Stimulated activated CD4-positive, alpha-beta T cell treated with anti-CD3 and anti-CD28 coated beads, TNF-alpha, amount 100 ng/mL, for 24 hours (primary cell): Measurements from ENCODE around the gene GTF2A1L.
"Not testable (repeated sequence)": the region's sequence is repeated elsewhere in the genome, so short reads cannot be mapped to it uniquely, and the experiment has no call there.

ENCODE experiments used
- DNase-seq, 3 experiments: peaks; one replicate each; pipeline ENCODE4 v3.0.0-alpha.2; 2020; ENCODE audit warnings: low read depth in 3 of 3

GTF2A1L gene, protein sequence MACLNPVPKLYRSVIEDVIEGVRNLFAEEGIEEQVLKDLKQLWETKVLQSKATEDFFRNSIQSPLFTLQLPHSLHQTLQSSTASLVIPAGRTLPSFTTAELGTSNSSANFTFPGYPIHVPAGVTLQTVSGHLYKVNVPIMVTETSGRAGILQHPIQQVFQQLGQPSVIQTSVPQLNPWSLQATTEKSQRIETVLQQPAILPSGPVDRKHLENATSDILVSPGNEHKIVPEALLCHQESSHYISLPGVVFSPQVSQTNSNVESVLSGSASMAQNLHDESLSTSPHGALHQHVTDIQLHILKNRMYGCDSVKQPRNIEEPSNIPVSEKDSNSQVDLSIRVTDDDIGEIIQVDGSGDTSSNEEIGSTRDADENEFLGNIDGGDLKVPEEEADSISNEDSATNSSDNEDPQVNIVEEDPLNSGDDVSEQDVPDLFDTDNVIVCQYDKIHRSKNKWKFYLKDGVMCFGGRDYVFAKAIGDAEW

DNA sequence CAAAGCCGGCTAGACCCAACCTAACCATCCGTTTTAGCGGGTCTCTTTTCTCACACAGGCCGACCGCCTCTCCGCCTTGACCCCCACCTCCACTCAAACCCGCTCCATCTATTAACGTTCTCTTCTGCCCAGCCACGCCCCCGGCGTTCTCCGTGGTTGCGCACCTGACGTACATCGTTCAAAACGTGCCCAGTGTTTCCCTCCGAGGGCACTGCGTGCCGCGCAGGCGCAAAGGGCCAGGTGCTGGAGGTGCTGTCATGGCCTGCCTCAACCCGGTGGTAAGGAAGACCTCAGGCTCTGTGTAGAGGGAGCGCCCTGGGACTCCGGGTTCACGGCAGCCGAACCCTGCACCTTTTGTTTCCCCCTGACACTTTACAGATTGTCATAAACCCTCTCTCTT is at the start of gene GTF2A1L:
Gene GTF2A1L, plus strand, starts transcription at position 239 of the 400 bp plus-strand sequence. Its CDS starts 19 bp downstream, at position 258.
- no peak for DNase-seq

DNA sequence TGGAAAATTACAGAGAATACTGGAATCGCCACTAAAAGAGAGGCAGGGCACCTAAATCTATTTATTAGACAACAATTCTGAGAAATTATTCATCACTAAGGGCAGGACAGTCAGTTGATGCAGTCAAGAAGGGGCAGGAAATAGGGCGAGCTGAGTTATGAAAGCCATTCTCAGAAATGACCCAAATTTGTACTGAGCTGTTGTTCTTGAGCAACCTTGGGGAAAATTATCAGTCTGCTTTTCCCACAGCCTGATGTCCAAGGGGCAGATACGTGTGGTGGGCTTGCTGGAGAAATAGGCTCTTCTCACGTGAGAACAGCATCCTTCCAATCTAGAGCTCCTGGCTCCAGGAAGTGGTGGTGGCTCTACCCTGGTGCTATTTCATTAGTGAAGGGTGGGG is 49.1 kb upstream of the GTF2A1L start:
- no peak for DNase-seq

GRCh38 chr2:48569433-48569832 is 48.2 kb upstream of the GTF2A1L start:
- DNase-seq, result no peak

DNA sequence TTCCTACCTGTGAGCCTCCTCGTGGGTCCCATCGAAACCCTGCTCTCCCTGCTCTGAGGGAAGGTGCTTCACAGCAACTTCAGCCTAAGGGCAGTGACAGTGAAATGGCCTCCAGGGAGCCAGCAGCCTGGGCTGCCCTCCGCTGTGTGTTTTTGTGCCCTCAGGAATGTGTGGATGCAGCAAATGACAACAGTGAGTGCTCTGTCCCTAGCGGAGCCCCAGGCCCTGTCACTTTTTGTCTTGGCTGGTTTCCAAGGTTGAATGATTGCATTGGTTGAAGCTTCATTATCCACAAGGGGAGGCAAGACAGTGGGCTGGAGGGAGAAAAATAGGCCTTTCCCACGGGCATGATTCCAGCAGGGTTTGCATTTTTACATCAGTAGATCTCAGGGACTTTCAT is 44.8 kb upstream of the GTF2A1L start:
- DNase-seq, result no peak

- no peak for DNase-seq
Measured at GRCh38 chr2:48574353-48575287, 43.0 kb upstream of the GTF2A1L start.

DNA sequence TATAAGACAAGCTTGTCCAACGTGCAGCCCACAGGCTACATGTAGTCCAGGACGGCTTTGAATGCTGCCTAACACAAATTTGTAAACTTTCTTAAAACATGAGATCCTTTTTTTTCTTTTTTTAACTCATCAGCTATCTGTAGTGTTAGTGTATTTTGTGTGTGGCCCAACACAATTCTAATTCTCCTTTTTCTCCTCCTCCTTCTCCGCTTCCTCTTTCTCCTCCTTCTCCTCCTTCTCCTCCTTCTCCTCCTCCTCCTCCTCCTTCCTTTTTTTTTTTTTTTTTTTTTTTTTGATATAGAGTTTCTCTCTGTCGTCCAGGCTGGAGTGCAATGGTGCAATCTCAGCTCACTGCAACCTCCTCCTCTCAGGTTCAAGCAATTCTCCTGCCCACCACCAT is 39.3 kb upstream of the GTF2A1L start:
- no peak for DNase-seq

- no peak for DNase-seq
Measured at GRCh38 chr2:48583961-48584360, 33.7 kb upstream of the GTF2A1L start.

DNA sequence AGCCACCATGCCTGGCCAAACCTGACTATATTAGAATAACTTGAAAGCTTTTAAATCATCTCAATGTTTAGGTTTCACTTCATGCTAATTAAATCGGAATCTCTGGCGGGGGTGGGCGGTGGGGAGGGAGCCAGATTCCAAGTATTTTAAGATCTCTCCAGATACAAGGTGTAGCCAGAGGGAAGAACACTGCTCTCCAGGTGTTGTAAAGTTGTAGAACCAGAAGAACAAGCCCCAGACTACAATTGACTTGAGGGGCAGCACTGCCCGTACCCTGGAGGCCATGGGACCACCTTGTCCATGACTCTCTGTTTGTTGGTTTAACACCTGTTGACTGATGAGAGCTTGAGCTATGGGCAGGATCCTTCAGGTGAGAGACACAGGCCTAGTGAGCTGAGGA is 33.1 kb upstream of the GTF2A1L start:
- no peak for DNase-seq

DNA sequence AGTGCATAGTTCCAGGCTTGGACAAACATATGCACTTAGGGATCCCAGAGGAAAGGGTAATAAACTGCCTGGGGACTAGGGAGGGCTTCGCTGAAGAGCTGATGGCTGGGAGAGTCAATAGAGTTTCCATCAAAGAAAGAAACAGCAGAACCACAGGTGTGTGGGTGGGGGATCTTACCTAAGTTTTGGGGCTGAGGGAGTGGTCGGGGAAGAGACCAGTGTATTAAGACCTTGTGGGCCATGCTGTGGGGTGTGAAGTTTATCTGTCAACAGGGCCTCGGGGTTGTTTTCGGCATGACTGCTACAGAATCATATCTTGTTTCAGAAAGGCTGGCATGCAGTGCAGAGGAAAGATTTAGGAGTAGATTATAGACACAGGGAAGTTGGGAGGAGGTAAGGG is 31.2 kb upstream of the GTF2A1L start:
- DNase-seq, result no peak

DNA sequence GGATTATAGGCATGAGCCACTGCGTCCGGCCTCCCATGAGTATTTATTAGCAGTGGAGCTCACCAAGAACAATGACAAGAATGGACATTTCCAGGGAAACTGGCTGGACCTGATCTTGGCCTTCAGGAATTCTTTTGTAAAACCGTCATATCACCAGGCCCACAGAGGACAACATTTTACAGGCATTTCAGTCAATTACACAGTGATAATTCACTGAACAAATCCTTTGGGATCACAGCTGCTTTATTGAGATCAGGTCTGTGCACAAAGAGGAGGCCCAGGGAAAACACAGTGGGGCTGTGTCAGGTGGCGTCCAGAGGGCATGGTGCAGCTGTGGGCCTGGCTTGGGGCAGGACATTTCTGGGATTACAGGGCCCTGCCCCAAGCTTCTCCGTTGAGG is 30.1 kb upstream of the GTF2A1L start:
- DNase-seq, result no peak

- no peak for DNase-seq
Measured at GRCh38 chr2:48587961-48588360, 29.7 kb upstream of the GTF2A1L start.

- DNase-seq, result no peak
Measured at GRCh38 chr2:48588745-48589144, 28.9 kb upstream of the GTF2A1L start.

- no peak for DNase-seq
Measured at GRCh38 chr2:48589170-48589767, 28.4 kb upstream of the GTF2A1L start.

GRCh38 chr2:48590017-48590416 is 27.6 kb upstream of the GTF2A1L start:
- no peak for DNase-seq

DNA sequence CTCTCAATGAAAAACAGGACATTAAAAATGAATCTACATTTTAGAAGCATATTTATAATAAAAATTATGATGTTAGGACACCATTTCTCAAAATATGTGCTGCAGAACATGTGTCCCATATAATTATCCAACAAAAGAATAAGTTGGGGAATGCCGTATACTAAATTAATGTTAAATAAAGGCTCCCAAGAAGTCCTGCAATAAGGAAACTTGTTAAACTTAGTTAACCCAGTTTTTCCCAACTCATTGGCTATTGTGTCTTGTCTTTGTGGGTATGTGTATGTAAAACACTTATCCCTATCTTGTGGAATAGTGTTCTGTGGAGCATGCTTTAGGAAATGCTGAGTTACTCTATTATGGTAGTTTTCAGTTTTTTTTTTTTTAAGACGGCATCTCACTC is 25.6 kb upstream of the GTF2A1L start:
- DNase-seq, result no peak

GRCh38 chr2:48596751-48597150 is 20.9 kb upstream of the GTF2A1L start:
- DNase-seq, result not testable (repeated sequence)

DNA sequence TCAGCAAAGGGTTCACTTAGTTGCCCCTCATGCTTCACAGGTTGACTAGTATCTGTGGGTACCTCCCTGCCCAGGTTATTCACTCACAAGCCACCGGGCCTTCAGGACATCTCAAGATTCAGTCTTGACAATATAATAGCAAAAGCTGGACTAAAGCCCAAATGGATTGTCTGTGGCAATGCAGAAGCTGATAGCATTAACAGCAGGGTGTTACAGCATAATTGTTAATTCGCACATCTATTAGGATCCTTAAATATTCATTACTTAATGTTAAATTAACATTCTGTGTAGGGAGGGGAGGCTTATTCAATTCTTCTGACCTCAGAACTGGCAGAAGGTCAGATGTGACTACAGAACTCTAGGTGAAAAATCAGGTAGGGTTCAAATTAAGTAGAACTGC is 20.2 kb upstream of the GTF2A1L start:
- no peak for DNase-seq

- DNase-seq, result no peak
Measured at GRCh38 chr2:48600204-48600813, 17.3 kb upstream of the GTF2A1L start.

DNA sequence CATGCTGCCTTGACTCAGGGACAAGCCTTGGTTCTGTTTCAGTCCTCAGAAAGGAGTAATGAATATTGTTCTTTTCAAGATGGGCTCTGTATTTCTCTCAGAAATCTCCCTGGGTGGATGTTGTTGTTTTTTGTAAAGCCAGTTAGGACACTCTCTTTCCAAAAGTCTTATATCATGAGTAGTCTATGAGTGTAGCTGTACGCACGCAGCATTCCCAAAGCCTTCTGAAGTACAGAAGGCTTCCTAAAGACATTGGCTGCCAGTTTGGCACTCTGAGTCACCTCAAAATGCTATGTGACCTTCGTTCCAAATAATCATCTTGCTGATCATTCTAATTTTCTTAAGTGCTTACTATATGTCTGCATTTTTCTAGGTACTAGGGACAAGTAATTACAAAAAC is 16.7 kb upstream of the GTF2A1L start:
- DNase-seq, result no peak

- no peak for DNase-seq
Measured at GRCh38 chr2:48601349-48601748, 16.3 kb upstream of the GTF2A1L start.

GRCh38 chr2:48605482-48606175 is 12.0 kb upstream of the GTF2A1L start:
- DNase-seq, result no peak
